ENCODE data around the gene STK17B. TPM values are rescaled to one million over a fixed set of nuclear protein-coding genes. Genes with fewer than 3 reads are reported as not detected.

STK17B gene
- polyA plus RNA-seq, 1 donor (not counting 4 experiments of a cell fraction or from before 2014, with no cell fraction given) = 11.0 TPM

- H3K27me3 ChIP-seq (ENCODE audit: control insufficient read depth, extremely low read depth, insufficient read depth, low read length) = no peaks in the 10 kb centered on the region
- no peaks in the 10 kb centered on the region for H3K79me2 ChIP-seq (ENCODE audit: control insufficient read depth, insufficient read depth, low read length)
- no peaks in the 10 kb centered on the region for H3K9me1 ChIP-seq (ENCODE audit: control insufficient read depth, extremely low read depth, insufficient read depth, low read length)
- FAIRE-seq (no peak), DNase-seq (ENCODE audit: low read depth, low spot score) (no peak)
- no peak for TF ChIP-seq EZH2 (IDR thresholded peaks at IDR 0.05; ENCODE audit: low read length)
- TF ChIP-seq CTCF (optimal IDR thresholded peaks at IDR 0.05 in 1 of 3, IDR thresholded peaks at IDR 0.05 in 1 of 3, conservative IDR thresholded peaks at IDR 0.05 in 1 of 3; ENCODE audit: extremely low read depth in 1 of 3, insufficient read depth in 2 of 3, low read length in 3 of 3) = no peak
- dilution Hi-C loops (cut with MboI; ENCODE audit: extremely low pct_ligation_motif_present, low sequenced_read_pairs) = no loop called here
- H3K36me3 ChIP-seq (ENCODE audit: control insufficient read depth in 2 of 2, extremely low read depth in 1 of 2, insufficient read depth in 2 of 2, low read length in 2 of 2) = no peaks in the 10 kb centered on the region
- H4K20me1 ChIP-seq (ENCODE audit: control insufficient read depth, extremely low read depth, insufficient read depth, low read length) = no peaks in the 10 kb centered on the region
- H3K9ac ChIP-seq (ENCODE audit: control insufficient read depth, extremely low read depth, insufficient read depth, low read length) = no peak overlapping the region
- H3K4me3 ChIP-seq (ENCODE audit: control insufficient read depth in 2 of 3, extremely low read depth in 1 of 3, insufficient read depth in 2 of 3, low read depth in 1 of 3, low read length in 3 of 3) = no peak overlapping the region
- H3K27ac ChIP-seq (ENCODE audit: control insufficient read depth, insufficient read depth, low read length) = no peak overlapping the region
- no peak overlapping the region for H3K4me2 ChIP-seq (ENCODE audit: control insufficient read depth, extremely low read depth, insufficient read depth, low read depth, low read length)
- no peaks in the 10 kb centered on the region for H3K9me3 ChIP-seq (ENCODE audit: control insufficient read depth, low read depth, low read length)
- no peaks in the 10 kb centered on the region for H3K4me1 ChIP-seq (ENCODE audit: control insufficient read depth, extremely low read depth, insufficient read depth, low read length)
- no peak overlapping the region for H2AFZ ChIP-seq (ENCODE audit: control insufficient read depth, low read length)
These were observed 83.2 kb downstream of the STK17B start for GRCh38 chr2:196088203-196088602.

- no peaks in the 10 kb centered on the region for H3K36me3 ChIP-seq (ENCODE audit: control insufficient read depth in 2 of 2, extremely low read depth in 1 of 2, insufficient read depth in 2 of 2, low read length in 2 of 2)
- H4K20me1 ChIP-seq (ENCODE audit: control insufficient read depth, extremely low read depth, insufficient read depth, low read length) = no peaks in the 10 kb centered on the region
- H2AFZ ChIP-seq (ENCODE audit: control insufficient read depth, low read length) = no peak overlapping the region
- TF ChIP-seq CTCF (optimal IDR thresholded peaks at IDR 0.05 in 1 of 3, IDR thresholded peaks at IDR 0.05 in 1 of 3, conservative IDR thresholded peaks at IDR 0.05 in 1 of 3; ENCODE audit: extremely low read depth in 1 of 3, insufficient read depth in 2 of 3, low read length in 3 of 3) = no peak
- no peak for TF ChIP-seq EZH2 (IDR thresholded peaks at IDR 0.05; ENCODE audit: low read length)
- no peak overlapping the region for H3K4me3 ChIP-seq (ENCODE audit: control insufficient read depth in 2 of 3, extremely low read depth in 1 of 3, insufficient read depth in 2 of 3, low read depth in 1 of 3, low read length in 3 of 3)
- no peak overlapping the region for H3K27ac ChIP-seq (ENCODE audit: control insufficient read depth, insufficient read depth, low read length)
- H3K9ac ChIP-seq (ENCODE audit: control insufficient read depth, extremely low read depth, insufficient read depth, low read length) = no peak overlapping the region
- H3K4me2 ChIP-seq (ENCODE audit: control insufficient read depth, extremely low read depth, insufficient read depth, low read depth, low read length) = no peak overlapping the region
- no peaks in the 10 kb centered on the region for H3K9me3 ChIP-seq (ENCODE audit: control insufficient read depth, low read depth, low read length)
- dilution Hi-C loops (cut with MboI; ENCODE audit: extremely low pct_ligation_motif_present, low sequenced_read_pairs) = no loop called here
- no peaks in the 10 kb centered on the region for H3K4me1 ChIP-seq (ENCODE audit: control insufficient read depth, extremely low read depth, insufficient read depth, low read length)
- H3K27me3 ChIP-seq (ENCODE audit: control insufficient read depth, extremely low read depth, insufficient read depth, low read length) = no peaks in the 10 kb centered on the region
- no peak for DNase-seq (ENCODE audit: low read depth, low spot score)
- H3K79me2 ChIP-seq (ENCODE audit: control insufficient read depth, insufficient read depth, low read length) = no peaks in the 10 kb centered on the region
- FAIRE-seq = no peak
- no peaks in the 10 kb centered on the region for H3K9me1 ChIP-seq (ENCODE audit: control insufficient read depth, extremely low read depth, insufficient read depth, low read length)
These were observed 84.6 kb downstream of the STK17B start for GRCh38 chr2:196086517-196087368.

All from keratinocyte (primary cell).